GM08714 (cell line): ENCODE results near the gene LDLRAD3.

Experiments used
- H3K4me3 ChIP-seq: fragments of 200-500 bp; sonication (Bioruptor generic); 2 replicates; pipeline ENCODE4 v1.5.1; 2014; ENCODE audit warnings: mild to moderate bottlenecking, low read length, inconsistent platforms
- ZNF274 ChIP-seq: IDR thresholded peaks from 2 replicates; pipeline ENCODE4 v1.6.1; 2012; ENCODE audit warnings: mild to moderate bottlenecking, low read depth, low read length

Gene LDLRAD3

DNA sequence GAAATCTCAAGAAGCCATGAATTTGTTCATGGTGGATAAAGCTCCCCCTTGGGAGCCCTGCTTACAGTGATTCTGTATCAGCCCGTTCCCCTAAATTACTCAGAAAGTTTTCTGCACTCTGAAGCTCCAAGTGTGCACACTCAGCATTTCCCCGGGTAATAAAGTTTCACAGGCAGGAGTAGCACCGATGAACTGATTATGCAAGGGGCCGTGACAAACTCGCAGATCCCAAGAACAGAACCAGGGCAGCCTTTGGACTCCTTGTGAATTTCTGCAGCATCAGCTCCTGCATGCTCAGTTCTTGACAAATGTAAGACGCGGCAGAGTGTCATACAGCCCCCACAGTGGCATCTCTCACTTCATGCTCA lies 271.8 kb downstream of the LDLRAD3 start:
- TF ChIP-seq ZNF274: no peak
- H3K4me3 ChIP-seq: no peak overlapping the region

DNA sequence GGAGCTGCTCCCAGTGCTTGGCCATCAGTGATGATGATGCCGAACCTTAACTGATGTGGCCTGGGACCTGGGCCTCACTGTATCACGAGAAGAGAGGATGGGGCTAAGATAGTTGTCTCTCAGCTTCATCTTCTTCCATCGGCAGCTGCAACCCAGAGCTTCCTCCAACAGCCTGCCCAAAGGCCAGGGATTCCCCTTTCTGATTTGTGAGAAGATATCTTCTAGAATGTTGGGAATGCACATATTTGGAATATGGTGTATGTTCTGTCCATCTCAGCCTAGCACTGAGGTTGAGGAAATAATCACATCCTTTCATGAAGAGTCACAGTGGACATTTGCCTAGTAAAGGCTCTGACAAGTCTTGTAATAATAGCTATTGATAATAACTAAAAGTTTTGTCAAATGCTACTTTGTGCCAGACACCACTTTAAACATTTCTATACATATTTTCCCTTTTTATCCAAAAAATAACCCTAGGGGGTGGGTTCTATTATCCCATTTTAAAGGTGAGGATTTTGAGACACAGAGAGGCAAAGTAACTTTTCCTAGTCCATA lies 272.3 kb downstream of the LDLRAD3 start:
- TF ChIP-seq ZNF274: no peak
- no peak overlapping the region for H3K4me3 ChIP-seq

DNA sequence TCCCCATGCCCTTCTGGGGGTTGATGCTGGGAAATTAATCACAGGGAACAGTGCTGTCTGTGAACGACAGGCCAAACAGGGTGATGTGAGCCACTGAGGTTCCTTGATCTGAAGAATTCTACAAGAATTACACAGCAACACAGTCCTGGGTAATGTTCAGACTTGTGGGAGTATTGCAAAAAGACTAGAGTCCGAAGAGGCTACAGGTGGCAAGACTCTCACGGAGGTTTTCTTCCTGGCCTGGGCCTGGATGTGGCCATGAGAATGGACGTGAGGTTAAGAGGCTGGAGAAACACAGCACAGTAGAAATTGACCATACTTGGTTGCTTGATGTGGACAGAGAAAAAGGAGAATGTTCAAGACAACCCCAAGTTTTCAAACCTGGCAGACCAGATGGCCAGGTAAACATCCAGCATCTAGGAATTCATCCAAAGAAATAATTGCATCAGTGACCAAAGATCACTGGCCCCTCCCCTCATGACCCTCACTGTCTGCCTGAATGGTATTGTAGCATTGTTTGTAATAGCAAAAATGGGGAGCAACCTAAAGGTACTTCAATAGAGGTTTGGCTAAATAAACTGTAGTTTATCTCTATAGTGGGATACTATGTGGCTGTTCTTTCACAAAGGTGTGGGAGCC lies 274.5 kb downstream of the LDLRAD3 start:
- H3K4me3 ChIP-seq: no peak overlapping the region
- no peak for TF ChIP-seq ZNF274

DNA sequence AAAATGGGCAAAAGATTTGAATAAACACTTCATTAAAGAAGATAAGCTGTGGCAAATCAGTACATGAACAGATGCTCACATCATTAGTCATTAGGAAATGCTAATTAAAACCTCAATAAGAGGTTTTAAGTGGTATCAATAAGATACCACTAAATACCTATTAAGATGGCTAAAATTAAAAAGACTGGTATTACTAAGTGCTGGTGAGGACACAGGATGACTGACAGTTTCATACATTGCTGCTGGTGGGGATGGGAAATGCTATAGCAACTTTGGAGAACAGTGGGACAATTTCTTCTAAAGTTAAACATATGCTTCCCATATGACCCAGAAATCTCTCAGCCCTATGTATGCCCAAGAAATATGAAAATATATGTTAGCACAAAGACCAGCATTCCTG lies 276.1 kb downstream of the LDLRAD3 start:
- no peak for TF ChIP-seq ZNF274
- H3K4me3 ChIP-seq: no peak overlapping the region

GRCh38 chr11:36222831-36223635 lies 279.2 kb downstream of the LDLRAD3 start:
- H3K4me3 ChIP-seq: no peak overlapping the region
- TF ChIP-seq ZNF274: no peak

- no peak overlapping the region for H3K4me3 ChIP-seq
- TF ChIP-seq ZNF274: no peak
Measured at GRCh38 chr11:36224209-36224882, 280.5 kb downstream of the LDLRAD3 start.

DNA sequence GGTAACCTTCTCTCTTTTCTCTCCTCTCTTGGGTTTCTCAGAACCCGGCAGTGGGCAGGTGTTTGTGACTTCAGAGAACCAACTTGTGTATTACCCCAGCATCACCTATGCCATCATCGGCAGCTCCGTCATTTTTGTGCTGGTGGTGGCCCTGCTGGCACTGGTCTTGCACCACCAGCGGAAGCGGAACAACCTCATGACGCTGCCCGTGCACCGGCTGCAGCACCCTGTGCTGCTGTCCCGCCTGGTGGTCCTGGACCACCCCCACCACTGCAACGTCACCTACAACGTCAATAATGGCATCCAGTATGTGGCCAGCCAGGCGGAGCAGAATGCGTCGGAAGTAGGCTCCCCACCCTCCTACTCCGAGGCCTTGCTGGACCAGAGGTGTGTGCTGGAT lies 283.2 kb downstream of the LDLRAD3 start:
- no peak for TF ChIP-seq ZNF274

DNA sequence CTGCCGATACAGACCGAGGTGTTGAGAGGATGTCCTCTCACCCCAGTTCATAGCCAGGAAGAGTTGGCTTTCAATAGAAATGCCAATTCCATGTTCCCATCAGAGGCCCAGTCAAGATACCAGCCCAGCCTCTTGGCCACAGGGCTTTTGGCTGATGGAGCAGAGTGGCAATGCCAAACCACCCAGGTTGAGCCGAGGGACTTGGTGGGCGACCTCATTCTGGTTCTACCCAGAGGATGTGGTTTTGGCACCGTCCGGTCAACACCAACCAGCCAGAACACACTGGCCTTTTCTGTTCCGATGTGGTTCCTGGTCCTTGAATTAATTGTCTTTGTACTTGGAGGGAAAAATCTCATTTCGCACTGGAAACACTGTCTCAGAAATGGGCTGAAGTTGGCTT lies 284.8 kb downstream of the LDLRAD3 start:
- H3K4me3 ChIP-seq: no peak overlapping the region
- TF ChIP-seq ZNF274: no peak

More for the DNA sequence above, 283.2 kb downstream of the LDLRAD3 start:
- no peak overlapping the region for H3K4me3 ChIP-seq

GRCh38 chr11:36229091-36229705 lies 285.3 kb downstream of the LDLRAD3 start:
- no peak for TF ChIP-seq ZNF274
- H3K4me3 ChIP-seq: no peak overlapping the region

DNA sequence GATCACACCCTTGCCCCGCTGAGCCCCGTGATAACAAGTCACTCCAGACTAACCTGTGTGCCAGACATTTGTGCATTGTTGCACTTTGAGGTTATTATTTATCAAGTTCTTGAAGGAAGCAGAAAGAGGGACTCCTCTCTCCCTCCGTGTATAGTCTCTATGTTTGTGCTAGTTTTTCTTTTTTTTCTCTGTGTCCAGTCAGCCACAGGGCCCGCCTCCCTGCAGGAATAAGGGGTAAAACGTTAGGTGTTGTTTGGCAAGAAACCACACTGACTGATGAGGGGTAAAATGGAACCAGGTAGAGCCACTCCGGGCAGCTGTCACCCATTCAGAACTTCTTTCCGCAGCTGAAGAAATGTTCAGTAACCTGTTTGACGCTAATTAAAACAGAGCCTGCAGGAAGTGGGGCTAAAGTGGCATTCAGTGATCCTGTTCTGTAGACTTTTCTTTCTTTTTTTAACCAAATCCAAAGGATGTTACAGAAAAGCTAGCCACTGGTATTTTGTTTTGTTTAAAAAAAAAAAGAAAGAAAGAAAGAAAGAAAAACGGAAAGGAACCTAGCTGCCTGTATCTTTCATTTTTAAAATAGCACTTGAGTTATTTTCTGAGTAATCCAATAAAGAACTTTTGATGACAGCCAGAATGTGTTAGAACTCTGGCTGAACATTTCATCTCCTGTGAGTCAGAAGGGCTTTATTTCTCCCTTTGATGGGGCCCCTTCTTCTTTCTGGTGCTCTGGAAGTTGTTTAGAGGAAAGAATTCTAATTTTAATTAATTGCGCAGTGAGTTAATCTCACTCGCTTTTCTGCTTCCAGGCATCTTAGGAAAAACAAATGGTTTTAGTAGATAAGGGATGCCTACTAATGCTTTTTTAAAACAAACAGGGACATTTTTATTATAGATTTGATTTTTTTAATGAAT lies 287.2 kb downstream of the LDLRAD3 start:
- H3K4me3 ChIP-seq: no peak overlapping the region
- TF ChIP-seq ZNF274: no peak

DNA sequence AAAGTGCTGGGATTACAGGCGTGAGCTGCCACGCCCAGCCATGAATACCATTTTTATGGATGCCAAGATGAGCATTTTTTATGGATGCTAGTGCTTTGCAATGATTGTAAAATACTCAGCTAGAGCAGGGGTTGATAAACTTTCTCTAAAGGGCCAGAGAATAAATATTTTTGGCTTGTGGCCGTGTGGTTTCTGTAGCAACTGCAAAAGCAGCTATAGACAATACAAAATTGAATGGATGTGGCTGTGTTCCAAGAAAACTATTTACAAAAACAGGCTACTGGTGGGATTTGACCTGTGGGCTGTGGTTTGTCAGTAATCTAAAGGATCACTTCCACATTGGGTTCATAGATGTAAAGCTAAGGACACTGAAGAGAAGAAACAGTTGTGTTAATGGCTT lies 289.3 kb downstream of the LDLRAD3 start:
- no peak overlapping the region for H3K4me3 ChIP-seq
- TF ChIP-seq ZNF274: no peak

- TF ChIP-seq ZNF274: no peak
- no peak overlapping the region for H3K4me3 ChIP-seq
Measured at GRCh38 chr11:36234825-36235224, 291.0 kb downstream of the LDLRAD3 start.

DNA sequence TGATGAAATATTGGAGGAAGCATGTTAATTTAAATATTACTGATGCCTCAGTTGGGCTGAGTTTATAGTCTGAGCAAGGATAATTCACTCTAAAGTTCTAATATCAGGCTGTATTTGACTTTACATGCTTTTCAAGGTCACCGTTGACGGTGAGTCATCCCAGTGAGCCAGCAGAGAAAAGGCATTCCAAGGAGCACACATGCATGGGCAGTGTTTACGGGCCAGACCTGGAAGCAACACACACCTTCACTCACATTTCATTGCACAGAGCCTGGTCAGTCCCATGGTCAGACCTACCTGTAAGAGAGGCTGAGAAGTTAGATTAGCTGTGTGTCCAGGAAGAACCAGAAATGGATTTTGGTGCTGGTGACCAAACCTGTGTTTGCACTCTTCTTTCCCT lies 291.9 kb downstream of the LDLRAD3 start:
- TF ChIP-seq ZNF274: no peak
- H3K4me3 ChIP-seq: no peak overlapping the region
